HCT116 (cell line): ENCODE results near the gene UBXN10. TPM values are rescaled to one million over a fixed set of nuclear protein-coding genes. Genes with fewer than 3 reads are reported as not detected.

Experiments used
- ATAC-seq: fragments of 200-7000 bp; cut with Tn5 transposase; 2 replicates; pipeline ENCODE4 v1.9.1; 2020; ENCODE audit warnings: mild to moderate bottlenecking, moderate library complexity
- BruUV-seq: library from RNA; stranded (reverse); fragments of 400-500 nt; replicated peaks from 2 replicates; lab custom pipeline; 2021; lab: Mats Ljungman, UMichigan
- CTCF ChIA-PET: fragments of 300-600 bp; sonication (Branson Sonifier 250); formaldehyde crosslinking; loops from one replicate; lab custom pipeline; 2021; ENCODE audit warnings: antibody characterized with exemption; lab: Charles Lee
- POLR2A ChIA-PET: fragments of 300-600, 350-600 bp; sonication (Branson Sonifier 250); formaldehyde crosslinking; loops from one replicate; lab custom pipeline; 2021; ENCODE audit warnings: antibody characterized with exemption; lab: Charles Lee
- RAD21 ChIA-PET, 2 experiments: fragments of 300-600 bp; sonication (Branson Sonifier 250); formaldehyde crosslinking; loops; one replicate each; lab custom pipeline; 2023; ENCODE audit warnings: low total read pairs in 2 of 2; ENCODE audit not compliant: uncharacterized antibody in 2 of 2, unreplicated experiment in 2 of 2, low non-redundant PET in 1 of 2; lab: Charles Lee
- DNase-seq: peaks from one replicate; pipeline ENCODE4 v3.0.0-alpha.2; 2010; ENCODE audit warnings: low read depth, low spot score
- H2AFZ ChIP-seq: fragments of 200-600 bp; shearing (Covaris generic), sonication (generic); 2 replicates; pipeline ENCODE4 v1.6.1; 2017; ENCODE audit warnings: low read depth, mixed run types, mixed read lengths, antibody characterized with exemption, low read length; ENCODE audit not compliant: poor library complexity, severe bottlenecking
- H3K27ac ChIP-seq: 2 replicates; pipeline ENCODE4 v1.5.1; 2012; ENCODE audit warnings: low read depth, low read length
- H3K27me3 ChIP-seq: fragments of 200-600 bp; sonication (generic); 2 replicates; pipeline ENCODE4 v1.6.1; 2016; ENCODE audit warnings: mixed run types, low read length, mixed read lengths; ENCODE audit not compliant: insufficient read depth
- H3K36me3 ChIP-seq, 2 experiments: fragments of 200-500 bp in 1 of 2; fragments of 200-600 bp in 1 of 2; sonication (Bioruptor generic) in 1 of 2; sonication (generic) in 1 of 2; 2 replicates each; pipeline versions ENCODE4 v1.5.1 to v1.6.1; 2014 to 2016; ENCODE audit warnings: low read length in 2 of 2, inconsistent platforms in 1 of 2, mixed read lengths in 1 of 2, mixed run types in 1 of 2; ENCODE audit not compliant: insufficient read depth in 2 of 2, control insufficient read depth in 1 of 2
- H3K4me1 ChIP-seq, 2 experiments: fragments of 200-600 bp in 1 of 2; sonication (generic) in 1 of 2; 2 replicates each; pipeline versions ENCODE4 v1.5.1 to v1.6.1; 2012 to 2017; ENCODE audit warnings: low read length in 2 of 2, inconsistent platforms in 1 of 2, mild to moderate bottlenecking in 1 of 2, mixed read lengths in 1 of 2, mixed run types in 1 of 2, moderate library complexity in 1 of 2; ENCODE audit not compliant: insufficient read depth in 2 of 2, control insufficient read depth in 1 of 2
- H3K4me2 ChIP-seq: fragments of 200-600 bp; sonication (generic); 2 replicates; pipeline ENCODE4 v1.6.1; 2017; ENCODE audit warnings: mixed run types, low read length, mixed read lengths
- H3K4me3 ChIP-seq, 2 experiments: fragments of 200-600 bp in 1 of 2; sonication (generic) in 1 of 2; replicated peaks in 1 of 2; 2 replicates each; pipeline ENCODE4 v1.5.1; 2011 to 2016; ENCODE audit warnings: low read length in 2 of 2, control low read depth in 1 of 2, low read depth in 1 of 2, mild to moderate bottlenecking in 1 of 2, mixed read lengths in 1 of 2, mixed run types in 1 of 2
- H3K79me2 ChIP-seq: fragments of 200-600 bp; sonication (generic); 2 replicates; pipeline ENCODE4 v1.6.1; 2017; ENCODE audit warnings: mild to moderate bottlenecking, mixed run types, low read length, moderate library complexity, mixed read lengths; ENCODE audit not compliant: insufficient read depth
- H3K9ac ChIP-seq: fragments of 200-600 bp; sonication (generic); 2 replicates; pipeline ENCODE4 v1.6.1; 2016; ENCODE audit warnings: low read length, mixed read lengths
- H3K9me2 ChIP-seq: fragments of 200-600 bp; sonication (generic), shearing (Covaris generic); 2 replicates; pipeline ENCODE4 v1.6.1; 2017; ENCODE audit warnings: mixed run types, mild to moderate bottlenecking, moderate library complexity; ENCODE audit not compliant: insufficient read depth
- H3K9me3 ChIP-seq, 2 experiments: fragments of 200-500 bp in 1 of 2; fragments of 200-600 bp in 1 of 2; sonication (Bioruptor generic) in 1 of 2; sonication (generic) in 1 of 2; 2 replicates each; pipeline ENCODE4 v1.6.1; 2014 to 2017; ENCODE audit warnings: low read length in 2 of 2, mixed read lengths in 2 of 2, inconsistent platforms in 1 of 2, low read depth in 1 of 2, mild to moderate bottlenecking in 1 of 2, mixed run types in 1 of 2, moderate library complexity in 1 of 2; ENCODE audit not compliant: control insufficient read depth in 1 of 2, insufficient read depth in 1 of 2
- H4K20me1 ChIP-seq: fragments of 200-600 bp; sonication (generic), shearing (Covaris generic); 2 replicates; pipeline ENCODE4 v1.6.1; 2017; ENCODE audit warnings: mixed run types, mild to moderate bottlenecking, moderate library complexity; ENCODE audit not compliant: insufficient read depth
- CEBPB ChIP-seq: IDR thresholded peaks from 2 replicates; pipeline ENCODE4 v1.6.1; 2012; ENCODE audit warnings: low read depth
- CTCF ChIP-seq, 3 experiments: fragments of 200-600 bp in 1 of 3; sonication (generic) in 1 of 3; IDR thresholded peaks in 2 of 3; conservative IDR thresholded peaks in 1 of 3; 2 replicates each; pipeline ENCODE4 v1.5.1; 2012 to 2017; ENCODE audit warnings: low read depth in 2 of 3, low read length in 2 of 3, antibody characterized with exemption in 1 of 3, borderline replicate concordance in 1 of 3, control low read depth in 1 of 3, mild to moderate bottlenecking in 1 of 3, mixed read lengths in 1 of 3, mixed run types in 1 of 3, moderate library complexity in 1 of 3; ENCODE audit not compliant: insufficient read depth in 1 of 3
- EZH2phosphoT487 ChIP-seq: fragments of 200-600 bp; IDR thresholded peaks from 2 replicates; pipeline ENCODE4 v1.6.1; 2018; ENCODE audit warnings: antibody characterized with exemption, borderline replicate concordance
- FOSL1 ChIP-seq: IDR thresholded peaks from 2 replicates; pipeline ENCODE4 v1.6.1; 2012; ENCODE audit warnings: low read depth
- POLR2AphosphoS5 ChIP-seq: IDR thresholded peaks from 2 replicates; pipeline ENCODE4 v1.6.1; 2011; ENCODE audit warnings: mild to moderate bottlenecking, low read depth, low read length, moderate library complexity
- SP1 ChIP-seq: IDR thresholded peaks from 2 replicates; pipeline ENCODE4 v1.6.1; 2012; ENCODE audit warnings: low read depth
- SRF ChIP-seq: IDR thresholded peaks from 2 replicates; pipeline ENCODE4 v1.6.1; 2012; ENCODE audit warnings: low read depth
- YY1 ChIP-seq: IDR thresholded peaks from 2 replicates; pipeline ENCODE4 v1.6.1; 2011; ENCODE audit warnings: low read length, low read depth, moderate library complexity, mild to moderate bottlenecking; ENCODE audit not compliant: insufficient replicate concordance; ENCODE audit errors: extremely low read depth
- ZBTB33 ChIP-seq: IDR thresholded peaks from 2 replicates; pipeline ENCODE4 v1.6.1; 2011; ENCODE audit warnings: mild to moderate bottlenecking, low read length, moderate library complexity; ENCODE audit not compliant: insufficient replicate concordance; ENCODE audit errors: extremely low read depth
- intact Hi-C: fragments of 100-400 bp; cut with micrococcal nuclease; formaldehyde crosslinking; loops from 2 replicates; pipeline ENCODE4 v1.10.0; 2022
- total RNA-seq: library from RNA; stranded (reverse); gene quantifications from one replicate; pipeline ENCODE4 v1.2.1, GENCODE V29; 2021; ENCODE audit not compliant: unreplicated experiment

UBXN10 gene
- total RNA-seq, 1 experiment from 2014 or later, result not detected

- DNase-seq (no peak), ATAC-seq (no peak)
- H3K4me2 ChIP-seq, result no peak within 1 kb of the TSS
- H4K20me1 ChIP-seq, result no peaks in the 10 kb centered on the region
- no peak within 1 kb of the TSS for H3K4me3 ChIP-seq
- RAD21 ChIA-PET, result no interaction called here
- H2AFZ ChIP-seq, result no peak within 1 kb of the TSS
- TF ChIP-seq SP1 (no peak), POLR2AphosphoS5 (no peak), ZBTB33 (no peak), SRF (no peak), FOSL1 (no peak), YY1 (no peak), EZH2phosphoT487 (no peak), CTCF (IDR thresholded peaks at IDR 0.05 in 2 of 3, conservative IDR thresholded peaks at IDR 0.05 in 1 of 3; ENCODE audit: borderline replicate concordance in 1 of 3, insufficient read depth in 1 of 3, low read depth in 2 of 3, low read length in 2 of 3) (no peak), CEBPB (no peak)
- no TSS peak for BruUV-seq
- H3K9me3 ChIP-seq, result no peaks in the 10 kb centered on the region
- no peaks in the 10 kb centered on the region for H3K9me2 ChIP-seq
- intact Hi-C loops, result no loop called here
- no peak within 1 kb of the TSS for H3K9ac ChIP-seq
- H3K4me1 ChIP-seq, result peaks cover 4 to 11% of the 10 kb centered on the region in 2 experiments; a peak in 3 of 4 replicates
- H3K27ac ChIP-seq, result no peak within 1 kb of the TSS
- POLR2A ChIA-PET, result no interaction called here
- H3K36me3 ChIP-seq, result no peaks in the 10 kb centered on the region
- CTCF ChIA-PET, result no interaction called here
- H3K27me3 ChIP-seq, result no peaks in the 10 kb centered on the region
- H3K79me2 ChIP-seq, result no peaks in the 10 kb centered on the region
Measured at GRCh38 chr1:20138961-20139550, 46.8 kb upstream of the UBXN10 start, which contains the start of gene PLA2G2F. TSS of gene PLA2G2F (plus strand) at chr1:20139323. CDS start at chr1:20139428, 105 bp downstream.
